ENCODE measurements around the gene PTGES2.

- no peak for TF ChIP-seq CTCF (IDR thresholded peaks at IDR 0.05)
- TF ChIP-seq POLR2A (IDR thresholded peaks at IDR 0.05) = no peak
These were observed 28.1 kb downstream of the PTGES2 start for GRCh38 chr9:128099231-128099931.
